GM20000 (cell line): ENCODE results near the gene GREM2.

Experiments
- DNase-seq: peaks from one replicate; pipeline ENCODE4 v3.0.0; 2012; ENCODE audit warnings: low spot score
- TF ChIP-seq, protein P1 (sequence below): IDR thresholded peaks from 2 replicates; pipeline ENCODE4 v1.5.1; 2012; ENCODE audit warnings: mild to moderate bottlenecking, control low read depth; ENCODE audit errors: extremely low read depth, missing control alignments

The GREM2 gene

DNA sequence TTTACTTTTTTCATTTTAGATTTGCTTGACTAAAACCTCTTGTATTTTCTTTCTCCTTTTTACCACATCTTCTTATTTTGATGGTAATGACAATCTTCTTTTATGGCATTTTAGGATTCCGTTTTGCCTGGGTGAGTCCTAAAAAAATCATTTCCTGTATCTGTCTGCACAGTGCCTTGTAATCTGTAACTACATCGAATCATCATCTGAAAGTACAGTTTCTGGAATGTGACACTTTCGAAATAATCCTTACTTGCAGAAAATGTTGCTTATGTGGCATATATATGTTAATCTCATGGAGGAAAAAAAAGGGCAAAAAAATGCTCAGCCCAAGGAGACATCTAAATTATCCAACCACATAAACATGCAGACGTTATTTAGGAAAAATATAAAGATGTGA lies 29.0 kb downstream of the GREM2 start:
- TF ChIP-seq, protein P1, sequence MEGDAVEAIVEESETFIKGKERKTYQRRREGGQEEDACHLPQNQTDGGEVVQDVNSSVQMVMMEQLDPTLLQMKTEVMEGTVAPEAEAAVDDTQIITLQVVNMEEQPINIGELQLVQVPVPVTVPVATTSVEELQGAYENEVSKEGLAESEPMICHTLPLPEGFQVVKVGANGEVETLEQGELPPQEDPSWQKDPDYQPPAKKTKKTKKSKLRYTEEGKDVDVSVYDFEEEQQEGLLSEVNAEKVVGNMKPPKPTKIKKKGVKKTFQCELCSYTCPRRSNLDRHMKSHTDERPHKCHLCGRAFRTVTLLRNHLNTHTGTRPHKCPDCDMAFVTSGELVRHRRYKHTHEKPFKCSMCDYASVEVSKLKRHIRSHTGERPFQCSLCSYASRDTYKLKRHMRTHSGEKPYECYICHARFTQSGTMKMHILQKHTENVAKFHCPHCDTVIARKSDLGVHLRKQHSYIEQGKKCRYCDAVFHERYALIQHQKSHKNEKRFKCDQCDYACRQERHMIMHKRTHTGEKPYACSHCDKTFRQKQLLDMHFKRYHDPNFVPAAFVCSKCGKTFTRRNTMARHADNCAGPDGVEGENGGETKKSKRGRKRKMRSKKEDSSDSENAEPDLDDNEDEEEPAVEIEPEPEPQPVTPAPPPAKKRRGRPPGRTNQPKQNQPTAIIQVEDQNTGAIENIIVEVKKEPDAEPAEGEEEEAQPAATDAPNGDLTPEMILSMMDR = no peak

DNA sequence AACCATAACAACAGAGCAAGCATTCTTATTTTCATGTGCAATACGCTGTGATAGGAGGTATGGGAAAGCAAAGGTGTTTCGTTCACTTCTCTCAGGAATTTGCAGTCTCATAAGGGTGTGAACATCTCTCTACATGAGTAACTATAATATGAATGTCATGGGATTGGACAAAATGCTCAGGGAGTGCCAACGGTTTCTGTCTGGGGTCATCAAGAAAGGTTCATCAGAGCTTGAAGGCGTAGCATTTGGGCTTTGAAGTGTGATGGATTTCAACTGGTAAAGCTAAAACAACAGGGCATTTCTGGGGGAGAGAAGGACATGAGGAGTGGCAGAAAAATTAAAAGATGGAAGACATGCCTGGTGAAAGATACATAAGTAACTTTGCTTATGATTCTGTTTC lies 32.4 kb downstream of the GREM2 start:
- TF ChIP-seq, protein P1 = no peak
- DNase-seq = no peak

More for the DNA sequence above, 29.0 kb downstream of the GREM2 start:
- DNase-seq = no peak

DNA sequence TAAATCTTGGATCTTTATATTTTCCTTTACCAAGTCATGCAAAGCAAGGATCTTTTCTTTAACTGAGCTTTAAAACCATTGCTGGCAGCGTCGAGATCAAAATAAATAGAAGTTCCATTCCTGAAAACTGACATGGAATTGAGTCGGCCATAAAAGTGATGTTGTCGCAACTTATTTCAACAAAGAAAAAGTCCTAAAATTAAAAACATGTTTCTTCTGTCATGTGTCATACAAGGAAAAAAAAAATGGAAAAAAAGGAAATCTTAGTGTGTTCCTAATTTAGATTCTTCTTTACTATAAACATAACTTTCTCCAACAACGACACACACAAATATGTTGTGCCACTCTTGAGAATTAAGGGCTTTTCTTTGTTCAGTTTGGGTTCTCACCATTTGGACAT lies 34.9 kb downstream of the GREM2 start:
- TF ChIP-seq, protein P1 = no peak
- DNase-seq = no peak

DNA sequence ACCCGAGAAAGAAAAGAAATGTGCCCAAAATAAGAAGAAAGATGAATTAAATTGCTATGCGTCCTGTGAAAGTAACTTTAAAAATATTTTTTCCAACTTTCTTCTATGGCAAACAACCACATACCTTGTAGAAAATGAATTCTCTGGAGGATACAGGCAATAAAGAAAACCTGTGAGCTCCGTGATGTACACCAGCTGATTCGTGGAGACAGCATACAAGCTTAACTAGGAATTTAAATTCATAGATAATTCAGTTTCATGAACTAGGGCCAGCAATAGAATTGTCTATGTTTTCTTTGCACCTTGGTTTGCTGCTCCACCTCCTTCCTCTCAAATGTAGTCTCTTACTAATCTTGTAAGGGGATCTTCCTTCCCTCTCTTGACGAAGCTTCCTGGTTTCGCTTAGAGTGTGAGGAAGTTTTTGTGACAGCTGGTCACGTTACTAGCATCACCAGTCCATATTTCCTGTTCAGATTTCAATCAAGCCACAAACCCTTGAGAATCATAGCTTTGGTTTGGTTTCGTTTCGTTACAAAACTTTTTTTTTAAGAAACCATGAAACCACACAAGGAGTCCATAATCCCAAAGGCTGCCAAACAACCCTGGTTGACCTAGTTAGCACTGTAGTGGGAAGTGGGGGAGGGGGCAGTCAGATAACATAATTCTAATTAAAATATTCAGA lies 35.8 kb downstream of the GREM2 start:
- DNase-seq = no peak
- TF ChIP-seq, protein P1 = no peak

DNA sequence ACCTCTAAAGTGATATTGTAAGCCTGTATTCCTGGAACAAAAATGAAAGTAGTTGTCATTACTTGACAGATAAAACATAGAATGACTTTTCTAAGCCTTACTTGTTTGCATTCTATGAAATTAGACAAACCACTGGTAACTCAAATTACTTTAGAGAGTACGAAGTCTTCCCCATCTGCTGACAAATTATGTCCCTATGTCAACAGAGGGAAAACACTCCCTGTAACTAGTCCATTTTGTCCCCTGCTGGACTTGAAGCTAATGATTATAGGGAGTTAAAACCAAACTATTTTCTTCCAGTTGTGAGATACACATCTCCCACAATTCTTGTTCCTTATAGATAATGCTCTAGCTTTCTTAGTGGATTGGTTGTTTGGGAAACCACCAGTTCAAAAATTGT lies 39.6 kb downstream of the GREM2 start:
- no peak for DNase-seq
- TF ChIP-seq, protein P1 = no peak

DNA sequence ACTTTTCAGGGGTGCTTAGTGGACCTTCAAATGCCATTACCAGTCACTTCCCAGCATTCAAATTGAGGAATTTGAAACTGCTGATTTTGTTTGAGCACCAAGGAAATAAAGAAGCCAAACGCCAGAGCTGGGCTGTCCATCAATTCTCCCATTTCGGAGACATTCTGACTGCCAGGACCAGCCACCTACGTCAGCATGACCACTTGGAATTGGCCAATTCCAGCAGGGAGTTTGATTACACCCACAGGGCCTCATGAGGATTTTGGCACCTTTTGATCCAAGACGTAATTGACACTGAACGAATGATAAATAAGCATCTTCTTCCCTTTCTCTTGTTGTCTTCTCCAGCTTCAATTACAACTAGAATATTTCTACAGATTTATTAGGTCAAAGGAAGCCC lies 40.2 kb downstream of the GREM2 start:
- TF ChIP-seq, protein P1 = no peak
- DNase-seq = no peak

DNA sequence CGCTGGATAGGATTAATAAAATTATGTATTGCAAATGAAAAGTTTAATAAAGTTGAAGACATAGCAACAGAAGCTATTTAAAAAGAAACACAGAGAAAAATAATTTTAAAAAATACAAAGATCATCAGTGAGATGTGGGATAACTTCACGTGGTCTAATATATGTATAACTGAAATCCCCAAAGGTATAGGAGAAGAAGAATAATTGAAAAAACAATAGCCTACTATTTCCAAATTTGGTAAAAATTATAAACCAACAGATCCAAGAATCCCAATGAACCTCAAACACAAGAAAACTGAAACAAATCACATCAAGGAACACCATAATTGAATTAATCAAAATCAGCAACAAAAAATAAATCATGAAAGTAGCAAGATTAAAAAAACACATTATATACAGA lies 44.9 kb downstream of the GREM2 start:
- TF ChIP-seq, protein P1 = no peak
- DNase-seq = no peak
